Neural progenitor cell (in vitro differentiated cells): Measurements from ENCODE around the gene MROH9.

Source experiments
- EZH2 ChIP-seq: fragments of 200-600 bp; sonication (generic); IDR thresholded peaks from 2 replicates; pipeline ENCODE4 v1.6.1; 2017; ENCODE audit warnings: antibody characterized with exemption, mild to moderate bottlenecking, moderate library complexity
- EZH2phosphoT487 ChIP-seq: fragments of 200-600 bp; sonication (generic); IDR thresholded peaks from 2 replicates; pipeline ENCODE4 v1.6.1; 2017; ENCODE audit warnings: antibody characterized with exemption
- TF ChIP-seq, protein P1 (sequence below): fragments of 200-600 bp; sonication (generic); IDR thresholded peaks from 2 replicates; pipeline ENCODE4 v1.5.1; 2017; ENCODE audit warnings: antibody characterized with exemption, mild to moderate bottlenecking

DNA sequence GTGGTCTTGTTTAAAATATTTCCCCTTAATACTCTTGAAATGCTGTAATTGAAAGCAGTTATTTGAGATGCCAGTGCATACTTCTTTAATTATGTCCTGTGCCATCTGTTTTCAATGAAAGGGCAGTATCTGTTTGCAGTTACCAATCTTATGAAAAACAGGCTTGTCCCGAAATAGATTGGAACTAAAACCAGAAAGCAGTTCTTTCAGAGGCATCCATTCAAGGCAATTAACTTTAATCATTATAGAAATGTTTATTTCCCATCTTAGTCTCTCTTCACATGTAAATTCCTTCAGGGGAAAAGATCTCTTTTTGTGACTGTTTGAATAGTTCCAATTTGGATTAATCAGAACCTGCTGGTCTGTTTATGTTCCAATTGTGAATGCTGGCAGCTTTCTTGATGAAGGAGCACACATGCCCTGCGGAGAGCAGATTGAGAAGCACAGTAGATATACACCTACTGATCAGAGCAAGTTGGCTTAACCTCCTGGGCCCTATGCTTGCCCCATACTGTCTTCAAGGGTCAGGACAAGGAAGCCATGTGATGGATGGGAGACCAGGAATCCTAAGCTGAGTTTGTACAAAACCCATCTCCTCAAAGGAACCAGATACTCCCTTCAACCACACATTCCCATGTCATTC is 41.6 kb upstream of the MROH9 start:
- TF ChIP-seq, protein P1, sequence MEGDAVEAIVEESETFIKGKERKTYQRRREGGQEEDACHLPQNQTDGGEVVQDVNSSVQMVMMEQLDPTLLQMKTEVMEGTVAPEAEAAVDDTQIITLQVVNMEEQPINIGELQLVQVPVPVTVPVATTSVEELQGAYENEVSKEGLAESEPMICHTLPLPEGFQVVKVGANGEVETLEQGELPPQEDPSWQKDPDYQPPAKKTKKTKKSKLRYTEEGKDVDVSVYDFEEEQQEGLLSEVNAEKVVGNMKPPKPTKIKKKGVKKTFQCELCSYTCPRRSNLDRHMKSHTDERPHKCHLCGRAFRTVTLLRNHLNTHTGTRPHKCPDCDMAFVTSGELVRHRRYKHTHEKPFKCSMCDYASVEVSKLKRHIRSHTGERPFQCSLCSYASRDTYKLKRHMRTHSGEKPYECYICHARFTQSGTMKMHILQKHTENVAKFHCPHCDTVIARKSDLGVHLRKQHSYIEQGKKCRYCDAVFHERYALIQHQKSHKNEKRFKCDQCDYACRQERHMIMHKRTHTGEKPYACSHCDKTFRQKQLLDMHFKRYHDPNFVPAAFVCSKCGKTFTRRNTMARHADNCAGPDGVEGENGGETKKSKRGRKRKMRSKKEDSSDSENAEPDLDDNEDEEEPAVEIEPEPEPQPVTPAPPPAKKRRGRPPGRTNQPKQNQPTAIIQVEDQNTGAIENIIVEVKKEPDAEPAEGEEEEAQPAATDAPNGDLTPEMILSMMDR: no peak
- no peak for TF ChIP-seq EZH2
- TF ChIP-seq EZH2phosphoT487: no peak
